Peyer's patch (tissue), 4 donors: ENCODE data around the gene KRTAP10-8.

ENCODE experiments used
- POLR2A ChIP-seq, 2 donors: fragments of 450-650 bp; IDR thresholded peaks; one replicate each; pipeline ENCODE4 v1.5.1; 2017; ENCODE audit warnings: antibody characterized with exemption in 2 of 2, mild to moderate bottlenecking in 2 of 2, moderate library complexity in 2 of 2
- TF ChIP-seq, protein P1 (sequence below), 6 experiments: fragments of 450-650 bp in 4 of 6; fragments of 200-600 bp in 2 of 6; sonication (generic) in 1 of 6; IDR thresholded peaks; one replicate each; pipeline ENCODE4 v1.5.1; 2017 to 2019; ENCODE audit warnings: antibody characterized with exemption in 6 of 6, mild to moderate bottlenecking in 3 of 6, moderate library complexity in 1 of 6

GRCh38 chr21:44615466-44615865 lies 3.6 kb downstream of the KRTAP10-8 start:
- TF ChIP-seq, protein P1, sequence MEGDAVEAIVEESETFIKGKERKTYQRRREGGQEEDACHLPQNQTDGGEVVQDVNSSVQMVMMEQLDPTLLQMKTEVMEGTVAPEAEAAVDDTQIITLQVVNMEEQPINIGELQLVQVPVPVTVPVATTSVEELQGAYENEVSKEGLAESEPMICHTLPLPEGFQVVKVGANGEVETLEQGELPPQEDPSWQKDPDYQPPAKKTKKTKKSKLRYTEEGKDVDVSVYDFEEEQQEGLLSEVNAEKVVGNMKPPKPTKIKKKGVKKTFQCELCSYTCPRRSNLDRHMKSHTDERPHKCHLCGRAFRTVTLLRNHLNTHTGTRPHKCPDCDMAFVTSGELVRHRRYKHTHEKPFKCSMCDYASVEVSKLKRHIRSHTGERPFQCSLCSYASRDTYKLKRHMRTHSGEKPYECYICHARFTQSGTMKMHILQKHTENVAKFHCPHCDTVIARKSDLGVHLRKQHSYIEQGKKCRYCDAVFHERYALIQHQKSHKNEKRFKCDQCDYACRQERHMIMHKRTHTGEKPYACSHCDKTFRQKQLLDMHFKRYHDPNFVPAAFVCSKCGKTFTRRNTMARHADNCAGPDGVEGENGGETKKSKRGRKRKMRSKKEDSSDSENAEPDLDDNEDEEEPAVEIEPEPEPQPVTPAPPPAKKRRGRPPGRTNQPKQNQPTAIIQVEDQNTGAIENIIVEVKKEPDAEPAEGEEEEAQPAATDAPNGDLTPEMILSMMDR (IDR thresholded peaks at IDR 0.05) = no peak
- TF ChIP-seq POLR2A (IDR thresholded peaks at IDR 0.05) = no peak
